Measurements from ENCODE around the gene FAR1.

- peak; percentile 30 for TF ChIP-seq CTCF (IDR thresholded peaks at IDR 0.05)
- no peak for TF ChIP-seq ZFX (IDR thresholded peaks at IDR 0.05; ENCODE audit: borderline replicate concordance)
Observed at GRCh38 chr11:13776134-13776815, 107.8 kb downstream of the FAR1 start.
